HepG2 (cell line): ENCODE measurements around the gene TMEM174. TPM values are rescaled to one million over a fixed set of nuclear protein-coding genes. Genes with fewer than 3 reads are reported as not detected.

ENCODE experiments used
- ATAC-seq: fragments of 200-7000 bp; cut with Tn5 transposase; 3 replicates; pipeline ENCODE4 v1.9.1; 2020; ENCODE audit warnings: mild to moderate bottlenecking, moderate library complexity
- BruUV-seq: library from RNA; stranded (reverse); fragments of 400-500 nt; replicated peaks from 2 replicates; lab custom pipeline; 2021; lab: Mats Ljungman, UMichigan
- CTCF ChIA-PET: fragments of 300-600 bp; formaldehyde crosslinking; extraction: SDS; loops from one replicate; lab custom pipeline; 2021; ENCODE audit warnings: low total read pairs, inconsistent platforms, low intra/inter-chr PET ratio; lab: Yijun Ruan, JAX
- POLR2A ChIA-PET: fragments of 350-600 bp; sonication (Branson Sonifier 250); formaldehyde crosslinking; loops from one replicate; lab custom pipeline; 2020; ENCODE audit warnings: antibody characterized with exemption, inconsistent platforms; lab: Yijun Ruan, JAX
- DNase-seq: peaks from one replicate; pipeline ENCODE4 v3.0.0-alpha.2; 2015; ENCODE audit warnings: low spot score
- FAIRE-seq: peaks from 3 replicates; lab custom pipeline; 2011; peaks lifted over from hg19 to GRCh38; lab: Jason Lieb, UNC
- H2AFZ ChIP-seq: one replicate; pipeline ENCODE4 v1.6.1; 2011; ENCODE audit warnings: low read length, inconsistent platforms
- H3K27ac ChIP-seq: fragments of 300-600 bp; 3 replicates; pipeline ENCODE4 v1.8.0; 2011; ENCODE audit warnings: mixed run types, mild to moderate bottlenecking, mixed read lengths, low read length, inconsistent platforms; ENCODE audit not compliant: insufficient read depth; ENCODE audit errors: extremely low read length
- H3K27me3 ChIP-seq, 2 experiments: fragments of 200-600 bp in 1 of 2; 2 replicates in 1 of 2; 3 replicates in 1 of 2; pipeline versions ENCODE4 v1.6.0 to v1.8.0; 2011; ENCODE audit warnings: low read length in 2 of 2, mild to moderate bottlenecking in 2 of 2, moderate library complexity in 2 of 2, inconsistent platforms in 1 of 2; ENCODE audit not compliant: insufficient read depth in 2 of 2, control insufficient read depth in 1 of 2
- H3K36me3 ChIP-seq, 2 experiments: fragments of 200-600 bp in 1 of 2; replicated peaks in 1 of 2; 2 replicates in 1 of 2; 3 replicates in 1 of 2; pipeline versions ENCODE4 v1.5.1 to v1.8.0; 2011; ENCODE audit warnings: low read length in 2 of 2, inconsistent platforms in 1 of 2; ENCODE audit not compliant: insufficient read depth in 2 of 2, control insufficient read depth in 1 of 2
- H3K4me1 ChIP-seq: 2 replicates; pipeline ENCODE4 v1.5.1; 2012; ENCODE audit warnings: low read length, inconsistent platforms; ENCODE audit not compliant: insufficient read depth
- H3K4me2 ChIP-seq: 2 replicates; pipeline ENCODE4 v1.6.0; 2011; ENCODE audit warnings: low read depth, low read length, inconsistent platforms
- H3K4me3 ChIP-seq, 3 experiments: fragments of 200-600 bp in 1 of 3; sonication (generic), shearing (Covaris generic) in 1 of 3; replicated peaks in 1 of 3; 2 replicates each; pipeline ENCODE4 v1.5.1; 2011 to 2016; ENCODE audit warnings: low read length in 3 of 3, inconsistent platforms in 2 of 3, low read depth in 2 of 3, mild to moderate bottlenecking in 2 of 3, control low read depth in 1 of 3, mixed read lengths in 1 of 3; ENCODE audit not compliant: insufficient read depth in 1 of 3
- H3K79me2 ChIP-seq: one replicate; pipeline ENCODE4 v1.6.1; 2011; ENCODE audit warnings: low read length, inconsistent platforms; ENCODE audit not compliant: insufficient read depth
- H3K9ac ChIP-seq: 2 replicates; pipeline ENCODE4 v1.6.0; 2011; ENCODE audit warnings: mild to moderate bottlenecking, low read depth, low read length, inconsistent platforms; ENCODE audit not compliant: insufficient read depth
- H3K9me3 ChIP-seq: 2 replicates; pipeline ENCODE4 v1.5.1; 2012; ENCODE audit warnings: mild to moderate bottlenecking, low read length
- H4K20me1 ChIP-seq: 2 replicates; pipeline ENCODE4 v1.6.0; 2011; ENCODE audit warnings: inconsistent platforms, mild to moderate bottlenecking, low read length, moderate library complexity; ENCODE audit not compliant: insufficient read depth
- FOXA1 ChIP-seq, 2 experiments: fragments of 450-650 bp in 1 of 2; sonication (generic) in 1 of 2; formaldehyde crosslinking in 1 of 2; IDR thresholded peaks; 2 replicates each; pipeline versions ENCODE4 v1.4.0 to v1.6.1; 2016 to 2020; ENCODE audit warnings: missing genetic modification reagents in 1 of 2
- NKX3-1 ChIP-seq: sonication (generic); formaldehyde crosslinking; IDR thresholded peaks from 2 replicates; pipeline ENCODE4 v1.5.0; 2020; ENCODE audit warnings: missing genetic modification reagents
- REXO4 ChIP-seq: sonication (generic); formaldehyde crosslinking; IDR thresholded peaks from 2 replicates; pipeline ENCODE4 v1.8.0; 2022; ENCODE audit warnings: missing genetic modification reagents, mild to moderate bottlenecking, borderline replicate concordance
- THAP7 ChIP-seq: sonication (generic); formaldehyde crosslinking; IDR thresholded peaks from 2 replicates; pipeline ENCODE4 v1.8.1; 2023; ENCODE audit warnings: mild to moderate bottlenecking, missing genetic modification reagents
- YY1 ChIP-seq: IDR thresholded peaks from 2 replicates; pipeline ENCODE4 v1.6.1; 2011; ENCODE audit warnings: low read length, low read depth, moderate library complexity, mild to moderate bottlenecking; ENCODE audit not compliant: insufficient read depth, insufficient replicate concordance
- ZFP37 ChIP-seq: sonication (generic); formaldehyde crosslinking; IDR thresholded peaks from 2 replicates; pipeline ENCODE4 v1.4.0; 2020; ENCODE audit warnings: missing genetic modification reagents, borderline replicate concordance
- ZNF292 ChIP-seq: sonication (generic); formaldehyde crosslinking; IDR thresholded peaks from 2 replicates; pipeline ENCODE4 v1.8.1; 2022; ENCODE audit warnings: mild to moderate bottlenecking, low read depth, missing genetic modification reagents, borderline replicate concordance
- ZNF567 ChIP-seq: sonication (generic); formaldehyde crosslinking; IDR thresholded peaks from 2 replicates; pipeline ENCODE4 v1.8.1; 2023; ENCODE audit warnings: mild to moderate bottlenecking, missing genetic modification reagents, borderline replicate concordance
- ZNF570 ChIP-seq: sonication (generic); formaldehyde crosslinking; IDR thresholded peaks from 2 replicates; pipeline ENCODE4 v1.4.0; 2020; ENCODE audit warnings: mild to moderate bottlenecking, missing genetic modification reagents, borderline replicate concordance
- ZNF639 ChIP-seq: conservative IDR thresholded peaks from 2 replicates; pipeline ENCODE4 v1.6.1; 2018; ENCODE audit warnings: missing genetic modification reagents
- WGBS: methylation state at CpG from one replicate; pipeline ENCODE4 v1.1.6; 2017; ENCODE audit warnings: low lambda C conversion rate; 5-methylcytosine and 5-hydroxymethylcytosine counted together
- in situ Hi-C: cut with HindIII; loops from 2 replicates; pipeline ENCODE4 v1.10.0; 2017; ENCODE audit warnings: low pct_unique_long_range_greater_than_20kb; ENCODE audit not compliant: extremely low pct_ligation_motif_present
- intact Hi-C: fragments of 100-400 bp; cut with micrococcal nuclease; formaldehyde crosslinking; loops from one replicate; pipeline ENCODE4 v1.10.0; 2022; ENCODE audit not compliant: unreplicated experiment
- polyA plus RNA-seq, 8 experiments: library from polyadenylated mRNA; depleted of rRNA in 3 of 8; stranded (reverse) in 7 of 8; unstranded in 1 of 8; fragments of >200 nt; fragmentation: Illumina TruSeq in 4 of 8; extraction: Trizol in 4 of 8; gene quantifications; 2 replicates each; pipeline versions ENCODE4 v1.2.1 to v1.2.3, GENCODE V29; 2011 to 2016; ENCODE audit warnings: low read depth in 4 of 8, missing spikeins in 1 of 8, mixed read lengths in 1 of 8; ENCODE audit not compliant: insufficient read depth in 1 of 8
- total RNA-seq, 5 experiments: library from RNA; depleted of rRNA; stranded (reverse); fragments of >200 nt; fragmentation: Illumina TruSeq; extraction: Trizol; gene quantifications; 2 replicates each; pipeline ENCODE4 v1.2.3, GENCODE V29; 2016; ENCODE audit warnings: low read depth in 1 of 5
- TF ChIP-seq, protein P1 (sequence below): sonication (generic); formaldehyde crosslinking; IDR thresholded peaks from 2 replicates; pipeline ENCODE4 v1.5.1; 2020; ENCODE audit warnings: missing genetic modification reagents, mild to moderate bottlenecking, borderline replicate concordance
- TF ChIP-seq, protein P2 (sequence below): IDR thresholded peaks from 2 replicates; pipeline ENCODE4 v1.6.1; 2016; ENCODE audit warnings: low read depth, borderline replicate concordance

The TMEM174 gene
- total and polyA plus RNA-seq, 2 of the 13 experiments (the other 11 are each of a cell fraction or from before 2014, with no cell fraction given), result not detected

- TF ChIP-seq ZNF567 (no peak), YY1 (no peak), ZNF639 (CRISPR knock-in tag) (no peak), ZFP37 (CRISPR knock-in tag) (no peak), NKX3-1 (CRISPR knock-in tag) (no peak), ZNF292 (CRISPR knock-in tag) (no peak), ZNF570 (CRISPR knock-in tag) (no peak), FOXA1 (IDR thresholded peaks at IDR 0.05) (no peak), FOXA1 (CRISPR knock-in tag; IDR thresholded peaks at IDR 0.05) (no peak), THAP7 (CRISPR knock-in tag) (no peak), REXO4 (CRISPR knock-in tag) (no peak)
- TF ChIP-seq, protein P1, sequence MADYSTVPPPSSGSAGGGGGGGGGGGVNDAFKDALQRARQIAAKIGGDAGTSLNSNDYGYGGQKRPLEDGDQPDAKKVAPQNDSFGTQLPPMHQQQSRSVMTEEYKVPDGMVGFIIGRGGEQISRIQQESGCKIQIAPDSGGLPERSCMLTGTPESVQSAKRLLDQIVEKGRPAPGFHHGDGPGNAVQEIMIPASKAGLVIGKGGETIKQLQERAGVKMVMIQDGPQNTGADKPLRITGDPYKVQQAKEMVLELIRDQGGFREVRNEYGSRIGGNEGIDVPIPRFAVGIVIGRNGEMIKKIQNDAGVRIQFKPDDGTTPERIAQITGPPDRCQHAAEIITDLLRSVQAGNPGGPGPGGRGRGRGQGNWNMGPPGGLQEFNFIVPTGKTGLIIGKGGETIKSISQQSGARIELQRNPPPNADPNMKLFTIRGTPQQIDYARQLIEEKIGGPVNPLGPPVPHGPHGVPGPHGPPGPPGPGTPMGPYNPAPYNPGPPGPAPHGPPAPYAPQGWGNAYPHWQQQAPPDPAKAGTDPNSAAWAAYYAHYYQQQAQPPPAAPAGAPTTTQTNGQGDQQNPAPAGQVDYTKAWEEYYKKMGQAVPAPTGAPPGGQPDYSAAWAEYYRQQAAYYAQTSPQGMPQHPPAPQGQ (CRISPR knock-in tag), result no peak
- TF ChIP-seq, protein P2, sequence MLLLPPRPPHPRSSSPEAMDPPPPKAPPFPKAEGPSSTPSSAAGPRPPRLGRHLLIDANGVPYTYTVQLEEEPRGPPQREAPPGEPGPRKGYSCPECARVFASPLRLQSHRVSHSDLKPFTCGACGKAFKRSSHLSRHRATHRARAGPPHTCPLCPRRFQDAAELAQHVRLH (CRISPR knock-in tag), result no peak
- TF ChIP-seq, all 625 proteins: peak for 0
- Histone ChIP-seq H3K4me2 (no peak overlapping the region), H3K4me3 (no peak overlapping the region), H3K79me2 (no peaks in the 10 kb centered on the region), H3K27ac (no peak overlapping the region), H3K9me3 (no peaks in the 10 kb centered on the region), H3K27me3 (peaks cover 2 to 15% of the 10 kb centered on the region in 2 experiments; a peak in 3 of 5 replicates), H3K9ac (no peak overlapping the region), H3K36me3 (no peaks in the 10 kb centered on the region), H4K20me1 (no peaks in the 10 kb centered on the region), H3K4me1 (no peaks in the 10 kb centered on the region), H2AFZ (no peak overlapping the region)
- in situ Hi-C loops, result no loop called here
- no peak for FAIRE-seq
- WGBS, result 16% methylated on average over 7 of the region's 8 CpGs
- no peak for ATAC-seq
- DNase-seq, result no peak
- POLR2A ChIA-PET, result no interaction called here
- CTCF ChIA-PET, result no interaction called here
- intact Hi-C loops, result no loop called here
- BruUV-seq, result no TSS peak
These were observed 31.0 kb upstream of the TMEM174 start for GRCh38 chr5:73142035-73142434.
